Fibroblast of skin of left biceps (primary cell): ENCODE results near the gene PRKAG2.
"Not testable (repeated sequence)": the region's sequence is repeated elsewhere in the genome, so short reads cannot be mapped to it uniquely, and the experiment has no call there.

Experiments used
- DNase-seq, 2 experiments: peaks; one replicate each; pipeline ENCODE4 v3.0.0-alpha.2; 2013; ENCODE audit warnings: low read depth in 2 of 2

The PRKAG2 gene

GRCh38 chr7:151884312-151885201 lies 7.6 kb upstream of the PRKAG2 start:
- no peak for DNase-seq

- DNase-seq, result no peak
These were observed 6.9 kb upstream of the PRKAG2 start for GRCh38 chr7:151883857-151884256.

GRCh38 chr7:151882734-151883133 lies 5.8 kb upstream of the PRKAG2 start:
- DNase-seq, result no peak

- DNase-seq, result no peak
These were observed 3.8 kb upstream of the PRKAG2 start for GRCh38 chr7:151880688-151881087.

- DNase-seq, result no peak
These were observed 1.3 kb upstream of the PRKAG2 start for GRCh38 chr7:151877911-151878835.

- DNase-seq, result no peak
These were observed 695 bp downstream of the PRKAG2 start for GRCh38 chr7:151875942-151876898.

- DNase-seq, result not testable (repeated sequence)
These were observed 2.4 kb downstream of the PRKAG2 start for GRCh38 chr7:151874479-151874878.

GRCh38 chr7:151873402-151873965 lies 3.4 kb downstream of the PRKAG2 start:
- no peak for DNase-seq

- DNase-seq, result no peak
These were observed 4.1 kb downstream of the PRKAG2 start for GRCh38 chr7:151872531-151873401.

GRCh38 chr7:151871904-151872303 lies 5.0 kb downstream of the PRKAG2 start:
- DNase-seq, result no peak

- DNase-seq, result no peak
These were observed 5.7 kb downstream of the PRKAG2 start for GRCh38 chr7:151871189-151871735.

GRCh38 chr7:151869968-151870918 lies 6.7 kb downstream of the PRKAG2 start:
- no peak for DNase-seq

GRCh38 chr7:151869455-151869854 lies 7.5 kb downstream of the PRKAG2 start:
- no peak for DNase-seq

GRCh38 chr7:151869109-151869428 lies 7.8 kb downstream of the PRKAG2 start:
- no peak for DNase-seq

- DNase-seq, result no peak
These were observed 8.4 kb downstream of the PRKAG2 start for GRCh38 chr7:151868396-151869108.

GRCh38 chr7:151867912-151868311 lies 9.0 kb downstream of the PRKAG2 start:
- no peak for DNase-seq

GRCh38 chr7:151866761-151867655 lies 9.9 kb downstream of the PRKAG2 start:
- DNase-seq, result no peak
